NCI-H345 treated with DMSO at 0.1 percent for 48 hours (cell line): Measurements from ENCODE around the gene IMMP1L.
A peak's percentile ranks its signal among the peaks of the same experiment; 100 is the strongest.

Experiments used
- DNase-seq: peaks from one replicate; lab custom pipeline; 2025; ENCODE audit not compliant: unreplicated experiment; lab: John Stamatoyannopoulos, UW

Gene IMMP1L

DNA sequence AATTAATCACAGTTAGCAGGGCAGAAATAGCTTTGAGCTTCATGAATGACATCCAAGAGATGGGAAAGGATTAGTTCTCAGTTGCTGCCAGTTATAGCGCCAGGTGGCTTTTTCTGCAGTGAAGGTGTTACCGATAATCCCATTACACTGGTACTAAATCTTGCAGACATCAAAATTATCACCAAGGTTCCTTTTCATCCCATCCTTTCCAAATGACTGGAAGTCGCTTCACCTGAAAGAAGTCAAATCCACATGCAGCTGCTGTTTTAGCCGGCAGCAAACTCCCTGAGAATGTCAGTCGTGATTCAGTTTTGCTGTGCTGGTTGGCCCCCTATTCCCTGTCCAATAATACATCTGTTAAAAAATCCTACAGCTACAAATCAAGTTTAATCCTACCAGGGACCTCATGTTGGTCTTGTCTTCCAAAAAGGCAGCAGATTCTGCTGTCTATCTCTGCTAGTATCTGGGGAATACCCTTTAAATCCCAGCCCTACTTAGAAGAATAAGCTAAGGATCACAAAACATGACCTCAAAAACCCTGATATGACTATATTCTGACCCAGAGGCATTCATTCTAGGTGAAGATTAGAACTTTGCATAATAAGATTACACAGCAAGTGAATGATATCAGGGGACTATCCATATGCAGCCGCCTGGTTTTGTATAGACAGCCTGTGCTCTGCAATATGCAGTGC lies 31.7 kb downstream of the IMMP1L start:
- DNase-seq = no peak

- no peak for DNase-seq
Observed at GRCh38 chr11:31474083-31474482, 35.3 kb downstream of the IMMP1L start.

DNA sequence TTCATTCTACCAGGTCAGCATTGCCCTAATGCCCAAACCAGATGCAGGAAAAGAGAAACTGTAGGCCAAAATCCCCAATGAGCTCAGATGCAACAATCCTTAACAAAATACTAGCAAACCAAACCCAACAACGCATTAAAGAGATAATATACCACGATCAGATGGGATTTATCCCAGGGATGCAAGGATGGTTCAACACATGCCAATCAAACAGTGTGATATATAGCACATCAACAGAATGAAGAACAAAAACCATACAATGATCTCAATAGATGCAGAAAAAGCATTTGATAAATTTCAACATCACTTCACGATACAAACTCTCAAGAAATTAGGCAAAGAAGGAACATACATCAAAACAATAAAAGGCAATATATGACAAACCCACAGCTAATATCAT lies 45.0 kb downstream of the IMMP1L start:
- no peak for DNase-seq

- no peak for DNase-seq
Observed at GRCh38 chr11:31455177-31455576, 54.2 kb downstream of the IMMP1L start.

DNA sequence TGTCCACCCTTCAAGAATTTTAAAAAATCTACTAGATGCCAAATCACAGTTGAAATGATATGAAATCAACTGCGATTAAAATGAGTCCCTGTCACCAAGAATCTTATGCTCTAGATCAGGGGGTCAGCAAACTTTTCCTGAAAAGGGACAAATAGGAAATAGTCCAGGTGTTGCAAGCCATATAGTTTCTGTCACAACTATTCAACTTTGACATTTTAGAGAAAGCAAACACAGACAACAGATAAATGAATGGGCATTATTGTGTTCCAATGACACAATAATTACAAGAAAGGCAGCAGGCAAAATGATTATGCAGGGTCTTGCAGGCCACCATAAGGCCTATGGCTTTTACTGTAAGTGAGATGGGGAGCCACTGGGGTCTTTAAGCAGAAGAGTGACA lies 58.6 kb downstream of the IMMP1L start:
- no peak for DNase-seq

DNA sequence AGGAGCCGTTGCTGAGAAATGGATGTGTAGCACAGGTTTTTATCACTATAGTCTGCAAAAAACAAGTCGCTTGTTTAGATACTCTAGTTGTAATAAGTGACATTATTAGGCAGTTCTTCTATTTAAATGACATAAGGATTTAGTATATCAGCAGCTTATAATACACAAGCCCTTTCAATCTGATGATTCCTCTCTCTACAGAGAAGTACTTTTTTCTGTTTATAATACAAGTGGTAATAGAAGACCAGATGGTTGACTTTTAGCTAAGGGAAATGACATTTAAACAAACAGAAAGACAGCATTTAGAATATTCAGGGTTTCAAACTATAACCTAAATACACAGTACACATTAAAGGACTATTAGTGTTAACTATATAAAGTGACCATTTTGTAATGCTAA lies 60.4 kb downstream of the IMMP1L start:
- no peak for DNase-seq

DNA sequence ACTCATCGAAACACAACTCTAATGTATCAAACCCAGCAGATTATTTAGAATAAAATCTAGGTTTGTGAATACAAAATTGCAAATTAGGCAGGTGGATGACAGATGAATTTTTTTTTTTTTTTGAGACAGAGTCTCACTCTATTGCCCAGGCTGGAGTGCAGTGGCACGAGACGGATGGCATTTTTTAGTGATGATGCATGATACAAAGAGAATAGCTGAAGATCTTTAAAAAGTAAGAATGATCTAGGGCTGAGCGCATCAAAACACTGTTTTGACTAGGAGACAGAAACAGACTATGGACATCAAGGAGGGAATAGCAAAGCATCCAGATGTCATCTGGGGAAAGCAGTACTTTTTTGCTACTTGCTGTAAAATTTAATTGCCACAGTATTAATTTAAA lies 63.8 kb downstream of the IMMP1L start:
- DNase-seq = no peak

DNA sequence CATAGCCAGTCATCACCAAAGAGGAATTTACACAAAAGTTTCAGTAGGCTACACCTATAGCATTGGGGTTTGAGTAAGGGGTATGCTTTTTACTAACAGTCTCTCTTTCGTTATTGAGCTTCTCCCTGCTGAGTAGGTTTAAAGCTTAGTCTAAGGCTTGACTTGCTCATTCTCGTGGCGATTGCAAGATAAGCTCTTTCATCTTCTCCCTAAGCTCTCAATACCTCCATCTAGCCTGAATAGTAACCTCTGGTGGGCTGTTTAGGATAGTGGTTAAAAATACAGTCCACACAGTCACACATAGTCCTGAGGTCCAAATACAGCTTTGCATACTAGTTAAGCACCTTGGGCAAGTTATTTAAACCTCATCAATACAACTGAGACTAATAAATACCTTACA lies 65.6 kb downstream of the IMMP1L start:
- no peak for DNase-seq

DNA sequence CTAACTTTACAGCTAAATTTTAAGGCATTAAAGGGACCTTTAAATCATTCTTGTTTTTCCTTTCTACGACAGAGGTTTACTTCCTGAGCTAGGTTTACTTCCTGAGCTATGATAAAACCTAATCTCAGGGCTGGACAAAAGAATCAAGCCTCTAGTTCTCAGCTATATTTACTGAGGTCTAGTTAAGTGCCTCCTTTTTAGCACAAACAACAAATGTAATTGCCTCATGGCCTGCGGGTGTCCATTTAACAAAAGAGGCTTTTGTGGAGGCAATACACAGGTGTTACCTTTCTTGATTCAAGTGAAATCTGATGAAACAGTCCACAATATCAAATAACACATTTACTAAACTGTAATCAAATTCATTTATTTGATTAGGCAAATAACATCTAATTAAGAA lies 67.3 kb downstream of the IMMP1L start:
- peak; percentile 91 for DNase-seq

DNA sequence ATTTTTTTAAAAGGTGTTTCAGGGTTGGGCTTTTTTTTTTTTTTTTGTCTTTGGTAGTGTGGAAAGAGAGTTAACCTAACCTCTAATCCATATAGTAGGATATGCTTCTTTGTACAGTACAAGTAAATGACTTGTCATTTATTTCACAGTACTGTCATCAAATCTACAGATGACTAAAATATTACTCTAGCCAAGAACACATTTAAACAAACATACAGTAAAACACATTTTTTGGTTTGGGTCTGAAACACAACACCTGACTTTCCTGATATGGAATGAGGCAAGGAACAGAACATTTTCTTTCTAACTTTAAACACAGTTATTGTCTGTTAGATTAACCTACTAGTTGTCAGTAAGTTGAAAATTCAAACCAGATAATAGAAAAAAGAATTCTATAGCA lies 68.1 kb downstream of the IMMP1L start:
- DNase-seq = no peak

DNA sequence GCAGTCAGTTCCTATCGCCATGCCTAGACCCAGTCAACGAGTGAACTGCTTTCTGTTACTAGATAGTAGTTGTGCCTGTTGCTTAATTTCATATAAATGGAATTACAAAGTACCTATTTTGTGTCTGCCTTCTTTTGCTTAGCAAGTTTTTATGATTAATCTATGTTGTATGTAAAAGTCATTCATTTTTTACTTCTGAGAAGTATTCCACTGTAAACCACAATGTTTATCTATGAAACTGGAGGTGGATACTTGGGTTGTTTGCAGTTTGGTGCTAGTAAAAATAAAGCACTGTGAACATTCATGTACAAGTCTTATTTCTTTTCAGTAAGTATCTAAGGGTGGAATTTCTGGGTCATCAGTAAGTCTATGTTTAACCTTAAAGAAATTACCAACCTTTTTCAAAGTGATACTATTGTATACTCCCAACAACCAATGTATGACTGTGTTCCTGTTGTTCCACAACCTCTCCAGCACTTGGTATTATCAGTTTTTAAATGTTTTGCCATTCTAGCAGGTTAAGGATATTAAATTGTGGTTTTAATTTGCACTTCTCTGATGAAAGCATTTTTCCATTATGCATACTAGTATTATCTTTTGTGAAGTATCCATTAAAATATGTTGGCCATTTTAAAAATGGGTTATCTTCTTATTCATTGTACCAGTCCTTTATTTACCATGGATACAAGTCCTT lies 71.5 kb downstream of the IMMP1L start:
- DNase-seq = no peak

DNA sequence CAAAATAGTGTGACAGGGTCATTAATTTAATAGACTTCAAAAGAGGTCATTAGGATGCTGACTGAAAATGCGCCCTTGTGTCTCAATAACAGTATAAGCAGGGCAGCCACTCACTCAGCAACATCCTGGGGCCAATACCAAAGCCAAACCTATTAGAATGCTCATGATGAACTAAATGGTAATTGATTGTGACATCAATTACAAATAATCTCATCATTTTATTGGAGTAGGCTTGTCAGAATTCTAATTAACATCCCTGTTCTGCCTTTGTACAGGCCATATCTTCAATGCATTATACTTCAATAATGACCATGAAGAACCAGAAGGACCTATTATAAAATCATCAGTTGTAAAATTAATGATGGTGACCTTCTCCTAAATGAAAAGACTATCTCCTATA lies 75.6 kb downstream of the IMMP1L start:
- DNase-seq = no peak

- DNase-seq = no peak
Observed at GRCh38 chr11:31424652-31425051, 84.8 kb downstream of the IMMP1L start.

- peak; percentile 23 for DNase-seq
Observed at GRCh38 chr11:31422703-31423102, 86.7 kb downstream of the IMMP1L start.

DNA sequence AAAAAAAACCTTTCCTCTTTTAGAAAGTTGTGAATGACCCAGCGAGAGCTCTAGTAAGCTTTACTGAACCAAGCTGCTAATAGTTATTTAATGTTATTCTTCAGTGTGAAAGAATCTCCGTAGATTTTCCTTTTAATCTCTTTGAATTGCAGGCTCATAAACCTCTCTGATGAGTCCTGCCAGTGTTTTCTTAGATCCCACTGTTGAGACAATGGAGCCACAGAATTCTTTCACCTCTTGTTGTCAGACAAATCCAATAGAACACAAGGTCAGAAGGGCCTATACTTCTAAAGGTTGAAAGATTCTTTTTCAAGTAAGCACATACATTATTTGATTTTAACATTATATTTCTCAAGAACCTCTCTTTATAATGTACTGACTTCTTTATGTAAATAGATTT lies 87.6 kb downstream of the IMMP1L start:
- DNase-seq = no peak

DNA sequence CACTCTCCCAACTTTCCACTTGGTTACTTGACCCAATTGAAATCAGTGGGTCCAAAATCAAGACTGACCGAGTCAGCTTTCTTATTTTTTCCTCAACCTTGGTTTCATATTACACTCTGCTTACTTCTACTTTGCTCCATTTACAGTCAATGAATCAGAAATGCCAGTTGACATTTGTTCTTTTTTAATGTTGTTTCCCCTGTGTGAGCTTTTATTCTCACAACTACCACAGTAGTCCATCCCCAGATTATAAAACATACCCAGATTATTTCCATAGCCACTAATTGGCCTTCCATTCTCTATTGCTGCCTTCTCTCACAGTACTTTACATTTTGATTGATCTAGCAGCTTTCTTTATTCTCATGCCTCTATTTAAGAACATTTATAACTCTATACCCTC lies 89.8 kb downstream of the IMMP1L start:
- DNase-seq = no peak

DNA sequence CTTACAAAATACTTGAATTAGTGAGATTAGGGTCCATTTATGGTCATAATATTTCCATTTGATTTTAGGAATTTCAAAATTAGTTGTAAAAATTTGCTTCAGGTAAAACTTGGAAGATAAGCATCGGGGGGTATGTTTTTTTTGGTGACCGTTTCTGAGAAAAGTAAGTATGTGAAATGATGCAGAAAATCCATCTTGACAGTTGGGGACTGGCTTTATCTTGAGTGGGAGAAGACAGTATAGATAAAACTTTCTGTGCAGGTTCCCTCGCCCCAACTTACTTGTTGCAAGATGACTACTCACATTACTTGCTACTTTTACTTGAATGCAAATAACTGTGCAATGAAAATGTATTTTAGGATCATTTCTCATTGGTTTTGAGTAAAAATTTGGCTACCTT lies 90.3 kb downstream of the IMMP1L start:
- DNase-seq = no peak

- DNase-seq = no peak
Observed at GRCh38 chr11:31417816-31418215, 91.6 kb downstream of the IMMP1L start.

DNA sequence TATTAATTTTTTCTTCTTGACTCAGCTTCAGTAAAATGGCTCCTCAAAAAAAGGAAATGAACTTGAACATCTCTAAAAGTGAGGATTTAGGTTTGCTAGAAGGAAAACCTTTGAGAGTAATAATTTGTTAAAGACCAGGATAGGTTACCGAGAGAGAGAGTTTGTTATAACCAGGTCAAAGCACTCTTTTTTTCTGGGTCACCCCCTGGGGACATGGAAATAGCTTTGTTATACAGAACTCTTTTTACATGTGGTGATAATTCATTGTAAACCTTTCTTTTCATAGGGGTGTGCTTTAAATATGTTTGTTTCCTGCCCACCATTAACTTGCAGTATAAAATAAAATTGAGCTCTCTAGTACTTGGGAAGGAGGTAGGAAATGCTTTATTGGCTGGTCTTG lies 92.1 kb downstream of the IMMP1L start:
- DNase-seq = no peak

- no peak for DNase-seq
Observed at GRCh38 chr11:31415435-31415834, 94.0 kb downstream of the IMMP1L start.

DNA sequence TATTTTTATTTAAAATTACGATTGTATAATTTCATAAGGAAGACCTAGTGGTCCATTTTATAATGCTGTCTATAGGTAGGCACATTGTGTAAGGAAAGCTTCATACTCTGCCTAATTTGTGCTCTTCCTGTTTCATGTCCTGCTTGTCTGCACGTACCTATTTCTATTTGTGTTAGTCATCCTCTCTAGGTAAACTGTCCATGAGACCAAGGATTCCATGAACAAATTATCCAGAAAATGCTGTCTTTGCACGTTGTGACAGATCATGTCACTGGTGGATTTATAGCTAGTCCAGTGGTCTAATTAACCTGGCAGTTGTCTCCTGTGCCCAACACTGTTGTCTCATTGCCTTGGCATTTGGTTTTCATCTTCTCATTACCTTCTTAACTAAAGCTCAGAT lies 95.1 kb downstream of the IMMP1L start:
- DNase-seq = no peak

DNA sequence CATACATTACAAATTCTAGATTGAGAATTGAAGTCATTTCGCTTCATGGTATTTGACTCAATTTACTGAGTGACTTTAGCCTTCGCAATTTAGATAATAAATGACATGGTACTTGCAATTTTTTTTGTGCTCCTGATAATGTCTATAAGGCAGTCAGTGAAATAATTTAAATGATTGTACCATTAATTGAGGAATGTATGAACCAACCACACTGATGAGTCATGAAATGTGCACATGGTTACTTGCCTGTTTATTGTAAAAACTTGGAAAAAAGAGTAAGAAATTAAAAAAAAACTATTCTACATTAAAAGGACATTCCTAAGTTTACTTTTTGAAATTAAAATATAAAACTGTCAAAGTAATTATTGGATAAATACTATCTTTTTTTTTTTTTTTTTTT lies 96.5 kb downstream of the IMMP1L start:
- no peak for DNase-seq

- no peak for DNase-seq
Observed at GRCh38 chr11:31408201-31408600, 101.2 kb downstream of the IMMP1L start.
